ENCODE measurements around the gene MIPEP. TPM values are rescaled to one million over a fixed set of nuclear protein-coding genes. Genes with fewer than 3 reads are reported as not detected.

MIPEP gene
- total RNA-seq, 2 donors from 2014 or later, result 7.8 to 14.8 TPM

DNA sequence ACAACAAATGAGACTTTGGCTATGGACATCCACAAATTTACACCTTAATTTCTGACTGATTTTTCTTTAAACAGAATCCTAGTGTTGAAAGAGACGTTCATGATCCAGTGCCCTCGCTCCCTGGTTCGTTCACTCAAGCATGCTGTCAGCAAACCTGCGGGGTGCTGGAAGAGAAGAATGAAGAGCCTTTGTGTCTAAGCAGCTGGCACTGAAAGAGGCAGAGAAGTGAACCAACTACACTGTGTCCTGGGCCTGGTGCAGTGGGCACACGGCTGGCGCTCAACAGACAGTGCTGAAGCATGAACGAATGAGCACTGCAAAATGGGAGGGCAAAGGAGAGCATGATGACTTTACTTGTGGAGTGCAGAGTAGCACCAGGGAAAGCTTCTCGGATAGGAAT, 46.8 kb downstream of the MIPEP start:
- 95 to 97% methylated on average over 8 of the region's 8 CpGs for WGBS, 2 donors
- ATAC-seq (no peak), DNase-seq (no peak)
- intact Hi-C loops (cut with DNase I), result no loop called here
- H3K4me1 ChIP-seq, result no peaks in the 10 kb centered on the region
- H3K27ac ChIP-seq, result no peak overlapping the region
- H3K9me3 ChIP-seq, result no peaks in the 10 kb centered on the region
- no peak overlapping the region for H3K4me3 ChIP-seq
- TF ChIP-seq, protein P1, sequence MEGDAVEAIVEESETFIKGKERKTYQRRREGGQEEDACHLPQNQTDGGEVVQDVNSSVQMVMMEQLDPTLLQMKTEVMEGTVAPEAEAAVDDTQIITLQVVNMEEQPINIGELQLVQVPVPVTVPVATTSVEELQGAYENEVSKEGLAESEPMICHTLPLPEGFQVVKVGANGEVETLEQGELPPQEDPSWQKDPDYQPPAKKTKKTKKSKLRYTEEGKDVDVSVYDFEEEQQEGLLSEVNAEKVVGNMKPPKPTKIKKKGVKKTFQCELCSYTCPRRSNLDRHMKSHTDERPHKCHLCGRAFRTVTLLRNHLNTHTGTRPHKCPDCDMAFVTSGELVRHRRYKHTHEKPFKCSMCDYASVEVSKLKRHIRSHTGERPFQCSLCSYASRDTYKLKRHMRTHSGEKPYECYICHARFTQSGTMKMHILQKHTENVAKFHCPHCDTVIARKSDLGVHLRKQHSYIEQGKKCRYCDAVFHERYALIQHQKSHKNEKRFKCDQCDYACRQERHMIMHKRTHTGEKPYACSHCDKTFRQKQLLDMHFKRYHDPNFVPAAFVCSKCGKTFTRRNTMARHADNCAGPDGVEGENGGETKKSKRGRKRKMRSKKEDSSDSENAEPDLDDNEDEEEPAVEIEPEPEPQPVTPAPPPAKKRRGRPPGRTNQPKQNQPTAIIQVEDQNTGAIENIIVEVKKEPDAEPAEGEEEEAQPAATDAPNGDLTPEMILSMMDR (IDR thresholded peaks at IDR 0.05), result no peak
- no peak for TF ChIP-seq POLR2A (IDR thresholded peaks at IDR 0.05)
- peaks cover 0 to 2% of the 10 kb centered on the region in 2 donors for H3K36me3 ChIP-seq (replicated peaks in 1 of 2; ENCODE audit: insufficient read depth in 1 of 2, low read depth in 2 of 2)
- no peaks in the 10 kb centered on the region for H3K27me3 ChIP-seq

DNA sequence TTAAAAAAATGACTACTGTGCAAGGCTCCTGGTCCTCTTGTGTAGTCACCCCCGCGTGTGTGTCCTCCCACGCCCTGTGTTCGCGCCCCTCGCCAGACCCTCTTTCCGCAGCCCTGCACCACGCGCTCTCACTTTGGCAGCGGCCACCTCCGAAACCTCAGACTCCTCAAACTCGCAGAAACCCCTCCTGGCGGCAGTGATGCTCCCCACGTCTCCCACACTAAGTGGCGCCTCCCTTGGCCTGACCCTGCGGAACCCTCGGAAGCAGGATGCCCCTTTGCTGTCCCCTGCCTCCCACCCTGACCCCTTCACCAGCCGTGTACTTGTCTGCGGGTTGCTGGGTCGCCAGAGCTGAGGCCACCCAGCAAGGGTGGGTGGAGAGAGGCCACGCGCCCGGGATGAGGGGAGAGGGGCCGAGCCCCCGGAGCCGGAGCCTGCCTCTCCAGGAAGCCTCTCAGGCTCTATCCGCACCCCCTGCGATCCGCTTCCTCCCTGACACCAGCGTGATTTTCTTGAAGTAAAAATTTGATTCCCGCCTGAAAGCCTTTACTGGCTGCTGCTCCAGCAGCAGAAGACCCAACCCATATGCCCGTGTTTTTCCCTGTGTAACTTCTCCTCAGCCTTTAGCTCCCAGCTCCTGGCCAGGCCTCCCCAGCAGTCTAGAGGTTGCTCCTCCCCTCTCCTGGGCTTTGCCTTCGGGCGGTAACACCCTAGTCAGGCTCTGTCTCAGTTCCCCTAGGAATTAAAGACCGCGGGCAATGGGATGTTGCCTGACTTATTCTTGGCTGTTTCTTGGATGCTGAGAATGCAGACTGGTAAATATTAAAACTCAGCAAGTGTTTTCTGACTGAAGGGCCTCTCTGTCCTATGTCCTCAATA, 55.2 kb downstream of the MIPEP start:
- 93 to 94% methylated on average over 30 to 36 of the region's 36 CpGs for WGBS, 2 donors
- Histone ChIP-seq H3K27ac (no peak overlapping the region), H3K4me3 (no peak overlapping the region), H3K9me3 (no peaks in the 10 kb centered on the region), H3K36me3 (replicated peaks in 1 of 2; ENCODE audit: insufficient read depth in 1 of 2, low read depth in 2 of 2) (no peaks in the 10 kb centered on the region), H3K27me3 (no peaks in the 10 kb centered on the region), H3K4me1 (no peaks in the 10 kb centered on the region)
- TF ChIP-seq, protein P1 (IDR thresholded peaks at IDR 0.05), result no peak
- TF ChIP-seq POLR2A (IDR thresholded peaks at IDR 0.05), result no peak
- ATAC-seq (no peak), DNase-seq (no peak)
- intact Hi-C loops (cut with DNase I), result no loop called here

DNA sequence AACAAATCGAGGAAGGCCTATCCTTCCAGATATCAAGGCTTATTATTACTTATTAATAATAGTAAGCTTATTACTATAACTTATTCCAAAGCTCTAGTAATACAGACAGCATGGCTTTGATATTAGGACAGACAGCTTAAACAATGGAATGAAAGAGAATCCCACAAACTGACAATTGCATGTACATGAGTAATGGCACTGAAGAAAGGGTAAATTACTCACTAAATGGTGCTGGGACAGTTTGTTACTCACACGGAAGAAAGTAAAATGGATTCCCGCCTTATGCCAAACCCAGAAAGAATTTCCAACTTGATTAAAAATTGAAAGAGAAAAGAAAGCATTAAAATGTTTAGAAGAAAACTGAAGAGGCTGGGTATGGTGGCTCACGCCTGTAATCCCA, 60.3 kb downstream of the MIPEP start:
- DNase-seq, result no peak
- TF ChIP-seq POLR2A (IDR thresholded peaks at IDR 0.05), result no peak
- TF ChIP-seq, protein P1 (IDR thresholded peaks at IDR 0.05), result no peak

DNA sequence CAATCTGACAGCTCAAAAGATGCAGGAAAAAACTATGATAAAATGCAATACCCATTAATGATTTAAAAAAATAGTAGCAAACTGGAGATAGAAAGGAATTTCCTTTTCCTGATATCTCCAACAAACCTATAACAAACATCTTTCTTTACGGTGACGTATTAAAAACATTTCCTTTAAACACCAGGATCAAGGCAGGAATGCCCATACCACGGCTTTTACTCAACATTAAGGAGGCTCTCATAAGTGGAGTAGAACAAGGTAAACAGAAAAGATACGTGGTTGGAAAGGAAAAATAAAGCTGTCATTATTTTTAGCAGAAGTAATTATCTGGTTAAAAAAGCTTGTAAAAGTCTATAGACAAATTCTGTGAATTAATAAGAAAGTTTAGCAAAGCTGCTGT, 61.1 kb downstream of the MIPEP start:
- no peak for TF ChIP-seq POLR2A (IDR thresholded peaks at IDR 0.05)
- TF ChIP-seq, protein P1 (IDR thresholded peaks at IDR 0.05), result no peak
- intact Hi-C loops (cut with DNase I), result no loop called here
- 65 to 88% methylated on average over 4 of the region's 4 CpGs for WGBS, 2 donors

More for the DNA sequence above, 60.3 kb downstream of the MIPEP start:
- Histone ChIP-seq H3K36me3 (replicated peaks in 1 of 2; ENCODE audit: insufficient read depth in 1 of 2, low read depth in 2 of 2) (no peaks in the 10 kb centered on the region), H3K27me3 (no peaks in the 10 kb centered on the region), H3K27ac (no peak overlapping the region), H3K9me3 (no peaks in the 10 kb centered on the region), H3K4me3 (no peak overlapping the region), H3K4me1 (no peaks in the 10 kb centered on the region)
- ATAC-seq, result no peak
- 75% methylated on average over 4 of the region's 4 CpGs for WGBS, 2 donors
- intact Hi-C loops (cut with DNase I), result no loop called here

DNA sequence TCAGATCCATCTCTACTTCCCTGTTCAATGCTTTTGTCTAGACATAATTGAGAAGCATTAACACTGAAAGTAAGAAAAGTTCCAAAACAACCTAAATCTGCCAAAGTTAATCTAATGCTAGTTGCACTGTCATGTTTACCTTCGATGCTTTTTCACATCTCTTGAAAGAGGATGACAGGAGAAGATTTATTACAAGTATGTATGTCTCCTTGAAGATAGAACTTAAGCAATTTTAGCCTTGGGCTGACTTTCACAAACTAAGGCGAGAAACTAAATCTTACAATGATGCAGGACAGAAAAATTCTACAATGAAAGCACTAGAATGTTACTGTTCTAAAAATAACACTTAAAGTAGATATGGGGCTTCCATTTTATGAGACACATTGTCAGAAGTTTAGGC, 64.0 kb downstream of the MIPEP start:
- ATAC-seq, result no peak
- Histone ChIP-seq H3K9me3 (no peaks in the 10 kb centered on the region), H3K27ac (no peak overlapping the region), H3K4me1 (no peaks in the 10 kb centered on the region), H3K36me3 (replicated peaks in 1 of 2; ENCODE audit: insufficient read depth in 1 of 2, low read depth in 2 of 2) (no peaks in the 10 kb centered on the region), H3K27me3 (no peaks in the 10 kb centered on the region), H3K4me3 (no peak overlapping the region)
- 94 to 96% methylated on average over 2 of the region's 2 CpGs for WGBS, 2 donors
- intact Hi-C loops (cut with DNase I), result no loop called here
- no peak for TF ChIP-seq POLR2A (IDR thresholded peaks at IDR 0.05)
- TF ChIP-seq, protein P1 (IDR thresholded peaks at IDR 0.05), result no peak
- no peak for DNase-seq

More for the DNA sequence above, 61.1 kb downstream of the MIPEP start:
- Histone ChIP-seq H3K27ac (no peak overlapping the region), H3K4me3 (no peak overlapping the region), H3K36me3 (replicated peaks in 1 of 2; ENCODE audit: insufficient read depth in 1 of 2, low read depth in 2 of 2) (no peaks in the 10 kb centered on the region), H3K4me1 (no peaks in the 10 kb centered on the region), H3K9me3 (no peaks in the 10 kb centered on the region), H3K27me3 (no peaks in the 10 kb centered on the region)
- no peak for DNase-seq
- no peak for ATAC-seq

Measured in body of pancreas (tissue), 4 donors.